ENCODE data around the gene GULP1.

- TF ChIP-seq POLR2A (IDR thresholded peaks at IDR 0.05) (no peak), CTCF (IDR thresholded peaks at IDR 0.05) (no peak)
Observed at GRCh38 chr2:188360485-188361263, 69.0 kb downstream of the GULP1 start.

All from testis (tissue), 2 donors.